ENCODE measurements around the gene TBC1D3B. TPM values are rescaled to one million over a fixed set of nuclear protein-coding genes. Genes with fewer than 3 reads are reported as not detected.

TBC1D3B gene
- total and polyA plus RNA-seq, 2 of the 13 experiments (the other 11 are each of a cell fraction or from before 2014, with no cell fraction given) = 1.1 to 1.8 TPM

- no peak for TF ChIP-seq TRAFD1 (CRISPR knock-in tag; IDR thresholded peaks at IDR 0.05; ENCODE audit: borderline replicate concordance)
- TF ChIP-seq ZMYM3 (CRISPR knock-in tag; IDR thresholded peaks at IDR 0.05) = no peak
- no peak for TF ChIP-seq PRPF4 (IDR thresholded peaks at IDR 0.05; ENCODE audit: low read depth, low read length, poor library complexity, severe bottlenecking)
- no peak for TF ChIP-seq MYPOP (CRISPR knock-in tag; IDR thresholded peaks at IDR 0.05)
- TF ChIP-seq SSRP1 (CRISPR knock-in tag; IDR thresholded peaks at IDR 0.05) = no peak
- TF ChIP-seq ZNF839 (CRISPR knock-in tag; IDR thresholded peaks at IDR 0.05; ENCODE audit: borderline replicate concordance) = no peak
- no peak for TF ChIP-seq GMEB2 (CRISPR knock-in tag; IDR thresholded peaks at IDR 0.05; ENCODE audit: low read depth)
- TF ChIP-seq ZNF776 (CRISPR knock-in tag; IDR thresholded peaks at IDR 0.05) = no peak
- TF ChIP-seq SIN3A (IDR thresholded peaks at IDR 0.05; ENCODE audit: borderline replicate concordance, low read depth, low read length) = no peak
- TF ChIP-seq MXD1 (CRISPR knock-in tag; IDR thresholded peaks at IDR 0.05) = no peak
- no peak for TF ChIP-seq ZNF878 (CRISPR knock-in tag; IDR thresholded peaks at IDR 0.05)
- TF ChIP-seq ZNF205 (CRISPR knock-in tag; IDR thresholded peaks at IDR 0.05) = no peak
- TF ChIP-seq ZNF574 (CRISPR knock-in tag; IDR thresholded peaks at IDR 0.05) = no peak
- TF ChIP-seq ZNF687 (CRISPR knock-in tag; IDR thresholded peaks at IDR 0.05) = no peak
Measured at GRCh38 chr17:36144981-36145729, 31.3 kb downstream of the TBC1D3B start (continued).
